B cell (primary cell): ENCODE results near the gene SPATA17. TPM values are rescaled to one million over a fixed set of nuclear protein-coding genes. Genes with fewer than 3 reads are reported as not detected.

Source experiments
- ATAC-seq: fragments of 200-7000 bp; cut with Tn5 transposase; one replicate; pipeline ENCODE4 v1.10.0; 2021; ENCODE audit warnings: low read depth, mild to moderate bottlenecking, moderate number of reproducible peaks, moderate library complexity
- CTCF ChIA-PET: fragments of 350-600 bp; sonication (Branson Sonifier 250); formaldehyde crosslinking; loops from one replicate; lab custom pipeline; 2021; ENCODE audit warnings: antibody characterized with exemption, inconsistent platforms; lab: Charles Lee
- POLR2A ChIA-PET: fragments of 350-600 bp; sonication (Branson Sonifier 250); formaldehyde crosslinking; loops from one replicate; lab custom pipeline; 2021; ENCODE audit warnings: antibody characterized with exemption; lab: Charles Lee
- DNase-seq: peaks from one replicate; pipeline ENCODE4 v3.0.0; 2013
- H2AFZ ChIP-seq: 2 replicates; pipeline ENCODE4 v1.6.1; 2012; ENCODE audit warnings: mild to moderate bottlenecking, low read depth, low read length; ENCODE audit not compliant: insufficient read depth, poor library complexity, severe bottlenecking
- H3K27ac ChIP-seq, 2 donors: 1 replicate in 1 of 2; 2 replicates in 1 of 2; pipeline ENCODE4 v1.5.1; 2012 to 2013; ENCODE audit warnings: low read length in 2 of 2, mild to moderate bottlenecking in 2 of 2, moderate library complexity in 1 of 2
- H3K27me3 ChIP-seq, 4 experiments: fragments of 200-600 bp in 1 of 4; sonication (generic) in 1 of 4; replicated peaks in 1 of 4; 1 replicate in 2 of 4; 2 replicates in 2 of 4; pipeline versions ENCODE4 v1.6.1 to v1.7.0; 2013 to 2016; ENCODE audit warnings: low read length in 3 of 4, mild to moderate bottlenecking in 2 of 4, mixed read lengths in 1 of 4, moderate library complexity in 1 of 4; ENCODE audit not compliant: insufficient read depth in 4 of 4, control insufficient read depth in 3 of 4; ENCODE audit errors: control extremely low read depth in 1 of 4
- H3K36me3 ChIP-seq, 2 experiments: replicated peaks in 1 of 2; 1 replicate in 1 of 2; 2 replicates in 1 of 2; pipeline versions ENCODE4 v1.6.1 to v1.7.1; 2013; ENCODE audit warnings: low read length in 1 of 2; ENCODE audit not compliant: insufficient read depth in 2 of 2, control insufficient read depth in 1 of 2; ENCODE audit errors: control extremely low read depth in 1 of 2, extremely low read depth in 1 of 2
- H3K4me1 ChIP-seq, 2 donors: fragments of 200-600 bp in 1 of 2; sonication (generic) in 1 of 2; 1 replicate in 1 of 2; 2 replicates in 1 of 2; pipeline versions ENCODE4 v1.5.1 to v1.6.1; 2013 to 2017; ENCODE audit warnings: low read length in 2 of 2; ENCODE audit not compliant: control insufficient read depth in 2 of 2, insufficient read depth in 2 of 2
- H3K4me2 ChIP-seq: replicated peaks from 2 replicates; pipeline ENCODE3; 2012; ENCODE audit warnings: mild to moderate bottlenecking, low read depth, low read length; ENCODE audit not compliant: poor library complexity, severe bottlenecking
- H3K4me3 ChIP-seq, 5 experiments: fragments of 200-600 bp in 1 of 5; sonication (generic) in 1 of 5; 1 replicate in 3 of 5; 2 replicates in 2 of 5; pipeline versions ENCODE4 v1.5.1 to v1.7.0; 2011 to 2016; ENCODE audit warnings: low read length in 4 of 5, mild to moderate bottlenecking in 4 of 5, low read depth in 2 of 5, control low read depth in 1 of 5, moderate library complexity in 1 of 5; ENCODE audit not compliant: insufficient read depth in 1 of 5; ENCODE audit errors: control extremely low read depth in 1 of 5, extremely low read depth in 1 of 5
- H3K79me2 ChIP-seq: fragments of 200-600 bp; sonication (generic); one replicate; pipeline ENCODE4 v1.6.0; 2016; ENCODE audit warnings: low read length; ENCODE audit not compliant: control insufficient read depth, insufficient read depth
- H3K9ac ChIP-seq: fragments of 200-600 bp; sonication (generic); 2 replicates; pipeline ENCODE4 v1.6.1; 2017; ENCODE audit warnings: mild to moderate bottlenecking, low read length, moderate library complexity
- H3K9me3 ChIP-seq, 3 donors: one replicate each; pipeline versions ENCODE4 v1.6.1 to v1.7.1; 2013; ENCODE audit warnings: low read length in 2 of 3; ENCODE audit not compliant: control insufficient read depth in 2 of 3, insufficient read depth in 1 of 3; ENCODE audit errors: control extremely low read depth in 1 of 3
- H4K20me1 ChIP-seq: 2 replicates; pipeline ENCODE4 v1.6.0; 2012; ENCODE audit warnings: mild to moderate bottlenecking, low read length; ENCODE audit not compliant: insufficient read depth, control insufficient read depth, poor library complexity, severe bottlenecking
- H3K27ac Mint-ChIP-seq: one replicate; pipeline ENCODE4 v1.8.0; 2021; ENCODE audit warnings: mixed read lengths
- H3K27me3 Mint-ChIP-seq: one replicate; pipeline ENCODE4 v1.8.0; 2021; ENCODE audit warnings: mixed read lengths
- H3K4me1 Mint-ChIP-seq: one replicate; pipeline ENCODE4 v1.8.0; 2021; ENCODE audit warnings: mixed read lengths
- H3K4me3 Mint-ChIP-seq: one replicate; pipeline ENCODE4 v1.8.0; 2021; ENCODE audit warnings: mixed read lengths
- H3K9me3 Mint-ChIP-seq: one replicate; pipeline ENCODE4 v1.8.0; 2022; ENCODE audit warnings: mixed read lengths; ENCODE audit not compliant: insufficient read depth
- CTCF ChIP-seq: fragments of 200-600 bp; IDR thresholded peaks from one replicate; pipeline ENCODE4 v1.8.0; 2022; ENCODE audit warnings: antibody characterized with exemption, mild to moderate bottlenecking
- EZH2 ChIP-seq: IDR thresholded peaks from 2 replicates; pipeline ENCODE4 v1.6.1; 2012; ENCODE audit warnings: borderline replicate concordance, low read depth, mild to moderate bottlenecking, moderate library complexity, low read length; ENCODE audit not compliant: insufficient read depth, poor library complexity, severe bottlenecking
- WGBS: methylation state at CpG from one replicate; pipeline ENCODE4 v1.1.5; 2013; ENCODE audit warnings: missing lambda C conversion rate; ENCODE audit not compliant: insufficient coverage; 5-methylcytosine and 5-hydroxymethylcytosine counted together
- intact Hi-C: fragments of 100-400 bp; cut with micrococcal nuclease; formaldehyde crosslinking; loops from one replicate; pipeline ENCODE4 v1.10.0; 2022
- polyA plus RNA-seq: library from polyadenylated mRNA; depleted of rRNA; stranded (reverse); fragments of >200 nt; gene quantifications from 2 replicates; pipeline ENCODE4 v1.2.3, GENCODE V29; 2012
- total RNA-seq, 2 donors: library from RNA; stranded (reverse); fragments of 120-200 nt in 1 of 2; gene quantifications; 1 replicate in 1 of 2; 2 replicates in 1 of 2; pipeline versions ENCODE4 v1.2.3 to v1.2.4, GENCODE V29; 2013 to 2022

Gene SPATA17
- total and polyA plus RNA-seq, 2 donors (not counting 1 experiment from before 2014, with no cell fraction given) = not detected

GRCh38 chr1:217715681-217716080 lies 84.5 kb downstream of the SPATA17 start:
- intact Hi-C loops = no loop called here
- H3K4me1 ChIP-seq = no peaks in the 10 kb centered on the region
- no peaks in the 10 kb centered on the region for H4K20me1 ChIP-seq
- no peak overlapping the region for H3K4me2 ChIP-seq
- H3K4me1 Mint-ChIP-seq = no peaks in the 10 kb centered on the region
- H3K9me3 ChIP-seq = peaks cover 0 to 3% (median 0%) of the 10 kb centered on the region in 3 donors
- WGBS = no CpG with 5 or more reads among the region's 4 CpGs
- no peaks in the 10 kb centered on the region for H3K79me2 ChIP-seq
- no peaks in the 10 kb centered on the region for H3K36me3 ChIP-seq
- no peaks in the 10 kb centered on the region for H3K27me3 ChIP-seq
- H2AFZ ChIP-seq = no peak overlapping the region
- CTCF ChIA-PET = no interaction called here
- no peak overlapping the region for H3K4me3 Mint-ChIP-seq
- ATAC-seq (no peak), DNase-seq (no peak)
- H3K4me3 ChIP-seq = no peak overlapping the region
- peaks cover 7% of the 10 kb centered on the region for H3K27me3 Mint-ChIP-seq
- H3K9me3 Mint-ChIP-seq = peaks cover 1% of the 10 kb centered on the region
- POLR2A ChIA-PET = no interaction called here
- no peak overlapping the region for H3K9ac ChIP-seq
- no peak overlapping the region for H3K27ac ChIP-seq
- no peak overlapping the region for H3K27ac Mint-ChIP-seq
- TF ChIP-seq EZH2 = no peak
- TF ChIP-seq CTCF = no peak

GRCh38 chr1:217717959-217718358 lies 86.8 kb downstream of the SPATA17 start:
- Histone ChIP-seq H3K4me2 (no peak overlapping the region), H3K27me3 (no peaks in the 10 kb centered on the region), H2AFZ (no peak overlapping the region), H3K4me3 (no peak overlapping the region), H3K4me1 (no peaks in the 10 kb centered on the region), H3K27ac (no peak overlapping the region), H3K36me3 (no peaks in the 10 kb centered on the region), H4K20me1 (no peaks in the 10 kb centered on the region), H3K9me3 (peaks cover 0 to 3% (median 0%) of the 10 kb centered on the region in 3 donors), H3K9ac (no peak overlapping the region), H3K79me2 (no peaks in the 10 kb centered on the region)
- H3K4me3 Mint-ChIP-seq = no peak overlapping the region
- TF ChIP-seq CTCF (no peak), EZH2 (no peak)
- no peaks in the 10 kb centered on the region for H3K4me1 Mint-ChIP-seq
- no peak overlapping the region for H3K27ac Mint-ChIP-seq
- ATAC-seq (no peak), DNase-seq (no peak)
- H3K9me3 Mint-ChIP-seq = peaks cover 1% of the 10 kb centered on the region
- no CpG with 5 or more reads among the region's 1 CpG for WGBS
- intact Hi-C loops = no loop called here
- POLR2A ChIA-PET = no interaction called here
- peaks cover 3% of the 10 kb centered on the region for H3K27me3 Mint-ChIP-seq
- CTCF ChIA-PET = no interaction called here
